ENCODE measurements around the gene LDLRAD3. TPM values are rescaled to one million over a fixed set of nuclear protein-coding genes. Genes with fewer than 3 reads are reported as not detected.

LDLRAD3 gene
- total RNA-seq, 1 experiment from 2014 or later = 19.0 TPM

- Histone ChIP-seq H3K27ac (ENCODE audit: low read depth, low read length) (no peak overlapping the region), H3K4me2 (ENCODE audit: low read length) (no peak overlapping the region), H3K9me3 (ENCODE audit: control insufficient read depth in 1 of 2, insufficient read depth in 1 of 2, low read depth in 1 of 2, low read length in 2 of 2) (no peaks in the 10 kb centered on the region), H3K27me3 (ENCODE audit: insufficient read depth, low read length) (0 out of 2 replicates have a peak, but pooled peaks cover 5% of the 10 kb centered on the region), H2AFZ (ENCODE audit: low read depth, low read length, poor library complexity, severe bottlenecking) (no peak overlapping the region), H3K79me2 (ENCODE audit: insufficient read depth, low read length) (no peaks in the 10 kb centered on the region), H3K4me3 (replicated peaks in 1 of 2; ENCODE audit: low read depth in 1 of 2, low read length in 2 of 2) (no peak overlapping the region), H3K36me3 (ENCODE audit: control insufficient read depth in 1 of 2, insufficient read depth in 2 of 2, low read length in 2 of 2) (no peaks in the 10 kb centered on the region), H3K9ac (ENCODE audit: low read length) (no peak overlapping the region), H3K9me2 (ENCODE audit: insufficient read depth) (no peaks in the 10 kb centered on the region), H4K20me1 (ENCODE audit: insufficient read depth) (no peaks in the 10 kb centered on the region), H3K4me1 (ENCODE audit: control insufficient read depth in 1 of 2, insufficient read depth in 2 of 2, low read length in 2 of 2) (no peaks in the 10 kb centered on the region)
- RAD21 ChIA-PET (ENCODE audit: low non-redundant PET in 1 of 2, low total read pairs in 2 of 2, uncharacterized antibody in 2 of 2, unreplicated experiment in 2 of 2) = no interaction called here
- TF ChIP-seq CTCF (IDR thresholded peaks at IDR 0.05 in 2 of 3, conservative IDR thresholded peaks at IDR 0.05 in 1 of 3; ENCODE audit: borderline replicate concordance in 1 of 3, insufficient read depth in 1 of 3, low read depth in 2 of 3, low read length in 2 of 3) = no peak
- no peak for TF ChIP-seq EZH2phosphoT487 (IDR thresholded peaks at IDR 0.05; ENCODE audit: borderline replicate concordance)
- no peak for TF ChIP-seq POLR2A (IDR thresholded peaks at IDR 0.05; ENCODE audit: borderline replicate concordance, extremely low read depth, insufficient read depth, insufficient read length)
- no peak for TF ChIP-seq YY1 (IDR thresholded peaks at IDR 0.05; ENCODE audit: extremely low read depth, insufficient replicate concordance, low read depth, low read length)
- no peak for TF ChIP-seq MAX (IDR thresholded peaks at IDR 0.05)
- intact Hi-C loops (cut with micrococcal nuclease) = no loop called here
- DNase-seq (ENCODE audit: low read depth, low spot score) = no peak
- BruUV-seq (replicated peaks) = no TSS peak
- no peak for ATAC-seq
- CTCF ChIA-PET = no interaction called here
- POLR2A ChIA-PET = no interaction called here
Observed at GRCh38 chr11:35933320-35933871, 10.5 kb upstream of the LDLRAD3 start.

- Histone ChIP-seq H3K4me1 (ENCODE audit: control insufficient read depth in 1 of 2, insufficient read depth in 2 of 2, low read length in 2 of 2) (no peaks in the 10 kb centered on the region), H2AFZ (ENCODE audit: low read depth, low read length, poor library complexity, severe bottlenecking) (no peak overlapping the region), H3K27me3 (ENCODE audit: insufficient read depth, low read length) (0 out of 2 replicates have a peak, but pooled peaks cover 5% of the 10 kb centered on the region), H3K4me3 (replicated peaks in 1 of 2; ENCODE audit: low read depth in 1 of 2, low read length in 2 of 2) (no peak overlapping the region), H3K9ac (ENCODE audit: low read length) (no peak overlapping the region), H3K4me2 (ENCODE audit: low read length) (no peak overlapping the region), H3K79me2 (ENCODE audit: insufficient read depth, low read length) (no peaks in the 10 kb centered on the region), H3K27ac (ENCODE audit: low read depth, low read length) (no peak overlapping the region), H3K9me2 (ENCODE audit: insufficient read depth) (no peaks in the 10 kb centered on the region), H3K36me3 (ENCODE audit: control insufficient read depth in 1 of 2, insufficient read depth in 2 of 2, low read length in 2 of 2) (no peaks in the 10 kb centered on the region), H4K20me1 (ENCODE audit: insufficient read depth) (no peaks in the 10 kb centered on the region), H3K9me3 (ENCODE audit: control insufficient read depth in 1 of 2, insufficient read depth in 1 of 2, low read depth in 1 of 2, low read length in 2 of 2) (no peaks in the 10 kb centered on the region)
- POLR2A ChIA-PET = no interaction called here
- RAD21 ChIA-PET (ENCODE audit: low non-redundant PET in 1 of 2, low total read pairs in 2 of 2, uncharacterized antibody in 2 of 2, unreplicated experiment in 2 of 2) = no interaction called here
- no TSS peak for BruUV-seq (replicated peaks)
- CTCF ChIA-PET = no interaction called here
- ATAC-seq (no peak), DNase-seq (ENCODE audit: low read depth, low spot score) (no peak)
- no peak for TF ChIP-seq SRF (IDR thresholded peaks at IDR 0.05; ENCODE audit: low read depth)
- TF ChIP-seq CEBPB (IDR thresholded peaks at IDR 0.05; ENCODE audit: low read depth) = no peak
- TF ChIP-seq POLR2AphosphoS5 (IDR thresholded peaks at IDR 0.05; ENCODE audit: low read depth, low read length) = no peak
- TF ChIP-seq ZNF274 (IDR thresholded peaks at IDR 0.05; ENCODE audit: low read depth, low read length) = no peak
- TF ChIP-seq FOSL1 (IDR thresholded peaks at IDR 0.05; ENCODE audit: low read depth) = no peak
- no peak for TF ChIP-seq EGR1 (IDR thresholded peaks at IDR 0.05; ENCODE audit: low read depth)
- no peak for TF ChIP-seq ELF1 (IDR thresholded peaks at IDR 0.05; ENCODE audit: borderline replicate concordance, low read depth)
- intact Hi-C loops (cut with micrococcal nuclease) = no loop called here
Observed at GRCh38 chr11:35934271-35934670, 9.6 kb upstream of the LDLRAD3 start.
